ENCODE data around the gene GLIS1. TPM values are rescaled to one million over a fixed set of nuclear protein-coding genes. Genes with fewer than 3 reads are reported as not detected.

The GLIS1 gene
- total and polyA plus RNA-seq, 10 of the 15 experiments (the other 5 are each of a cell fraction or from before 2014, with no cell fraction given) = not detected

DNA sequence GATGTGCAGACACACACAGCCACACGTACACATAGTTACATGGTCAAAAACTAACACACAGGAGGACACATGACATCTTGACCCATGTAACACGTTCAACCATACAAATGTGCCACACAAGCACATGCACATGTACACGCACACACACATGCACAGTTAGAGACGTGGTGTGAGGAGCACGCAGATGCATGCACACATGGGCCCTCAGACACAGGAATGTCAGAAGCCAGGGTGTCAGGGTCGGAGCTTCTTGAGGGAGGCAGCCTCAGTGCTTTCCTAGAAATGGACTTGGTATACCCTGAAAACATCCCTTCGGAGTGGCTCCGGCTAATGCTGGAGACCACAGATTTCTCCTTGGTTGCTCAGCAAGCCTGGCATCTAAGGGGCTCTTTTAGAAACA is 165.4 kb downstream of the GLIS1 start (continued):
- TF ChIP-seq MTA3 (IDR thresholded peaks at IDR 0.05; ENCODE audit: borderline replicate concordance, low read length) (no peak), TCF7 (IDR thresholded peaks at IDR 0.05; ENCODE audit: borderline replicate concordance) (no peak), SRF (IDR thresholded peaks at IDR 0.05; ENCODE audit: low read depth in 2 of 2, low read length in 2 of 2) (no peak), STAT3 (IDR thresholded peaks at IDR 0.05; ENCODE audit: low read depth, low read length) (no peak), TARDBP (IDR thresholded peaks at IDR 0.05; ENCODE audit: borderline replicate concordance) (no peak), JUNB (IDR thresholded peaks at IDR 0.05) (no peak), ZNF384 (IDR thresholded peaks at IDR 0.05; ENCODE audit: borderline replicate concordance, low read depth, low read length) (no peak)
- TF ChIP-seq, protein P1, sequence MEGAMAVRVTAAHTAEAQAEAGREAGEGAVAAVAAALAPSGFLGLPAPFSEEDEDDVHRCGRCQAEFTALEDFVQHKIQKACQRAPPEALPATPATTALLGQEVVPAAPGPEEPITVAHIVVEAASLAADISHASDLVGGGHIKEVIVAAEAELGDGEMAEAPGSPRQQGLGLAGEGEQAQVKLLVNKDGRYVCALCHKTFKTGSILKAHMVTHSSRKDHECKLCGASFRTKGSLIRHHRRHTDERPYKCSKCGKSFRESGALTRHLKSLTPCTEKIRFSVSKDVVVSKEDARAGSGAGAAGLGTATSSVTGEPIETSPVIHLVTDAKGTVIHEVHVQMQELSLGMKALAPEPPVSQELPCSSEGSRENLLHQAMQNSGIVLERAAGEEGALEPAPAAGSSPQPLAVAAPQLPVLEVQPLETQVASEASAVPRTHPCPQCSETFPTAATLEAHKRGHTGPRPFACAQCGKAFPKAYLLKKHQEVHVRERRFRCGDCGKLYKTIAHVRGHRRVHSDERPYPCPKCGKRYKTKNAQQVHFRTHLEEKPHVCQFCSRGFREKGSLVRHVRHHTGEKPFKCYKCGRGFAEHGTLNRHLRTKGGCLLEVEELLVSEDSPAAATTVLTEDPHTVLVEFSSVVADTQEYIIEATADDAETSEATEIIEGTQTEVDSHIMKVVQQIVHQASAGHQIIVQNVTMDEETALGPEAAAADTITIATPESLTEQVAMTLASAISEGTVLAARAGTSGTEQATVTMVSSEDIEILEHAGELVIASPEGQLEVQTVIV (IDR thresholded peaks at IDR 0.05; ENCODE audit: borderline replicate concordance, partially characterized antibody) = no peak
- TF ChIP-seq, protein P2, sequence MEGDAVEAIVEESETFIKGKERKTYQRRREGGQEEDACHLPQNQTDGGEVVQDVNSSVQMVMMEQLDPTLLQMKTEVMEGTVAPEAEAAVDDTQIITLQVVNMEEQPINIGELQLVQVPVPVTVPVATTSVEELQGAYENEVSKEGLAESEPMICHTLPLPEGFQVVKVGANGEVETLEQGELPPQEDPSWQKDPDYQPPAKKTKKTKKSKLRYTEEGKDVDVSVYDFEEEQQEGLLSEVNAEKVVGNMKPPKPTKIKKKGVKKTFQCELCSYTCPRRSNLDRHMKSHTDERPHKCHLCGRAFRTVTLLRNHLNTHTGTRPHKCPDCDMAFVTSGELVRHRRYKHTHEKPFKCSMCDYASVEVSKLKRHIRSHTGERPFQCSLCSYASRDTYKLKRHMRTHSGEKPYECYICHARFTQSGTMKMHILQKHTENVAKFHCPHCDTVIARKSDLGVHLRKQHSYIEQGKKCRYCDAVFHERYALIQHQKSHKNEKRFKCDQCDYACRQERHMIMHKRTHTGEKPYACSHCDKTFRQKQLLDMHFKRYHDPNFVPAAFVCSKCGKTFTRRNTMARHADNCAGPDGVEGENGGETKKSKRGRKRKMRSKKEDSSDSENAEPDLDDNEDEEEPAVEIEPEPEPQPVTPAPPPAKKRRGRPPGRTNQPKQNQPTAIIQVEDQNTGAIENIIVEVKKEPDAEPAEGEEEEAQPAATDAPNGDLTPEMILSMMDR (IDR thresholded peaks at IDR 0.05 in 2 of 3, conservative IDR thresholded peaks at IDR 0.05 in 1 of 3; ENCODE audit: control insufficient read depth in 2 of 3, extremely low read depth in 1 of 3, insufficient read depth in 1 of 3, low read depth in 3 of 3, low read length in 3 of 3) = no peak

DNA sequence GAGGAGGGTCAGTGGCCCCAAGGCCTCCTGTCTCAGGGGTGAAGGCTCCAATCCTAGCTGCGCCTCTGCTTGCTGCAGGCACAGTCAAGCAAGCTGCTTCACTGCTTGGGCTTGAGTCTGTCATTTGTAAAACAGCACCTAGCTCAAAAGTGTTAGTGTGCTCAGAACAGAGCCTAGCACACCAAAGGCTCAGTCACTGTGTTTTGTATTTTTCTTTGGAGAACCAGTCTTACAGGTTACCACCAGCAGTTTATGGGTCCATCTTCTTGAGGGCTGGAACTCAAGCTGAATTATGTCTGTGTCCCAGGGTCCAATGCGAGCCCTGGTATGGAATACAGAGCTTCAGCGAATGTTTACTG is 166.2 kb downstream of the GLIS1 start:
- Histone ChIP-seq H3K4me2 (ENCODE audit: control insufficient read depth, insufficient read depth) (no peak overlapping the region), H3K4me3 (no peak overlapping the region), H3K79me2 (ENCODE audit: control insufficient read depth, insufficient read depth, low read length) (no peaks in the 10 kb centered on the region), H3K27me3 (replicated peaks in 1 of 2; ENCODE audit: control insufficient read depth in 2 of 2, insufficient read depth in 2 of 2, low read length in 1 of 2) (peaks cover 3% of the 10 kb centered on the region in 2 experiments), H3K9me3 (replicated peaks; ENCODE audit: control insufficient read depth, insufficient read depth, low read length) (no peaks in the 10 kb centered on the region), H3K9ac (ENCODE audit: control insufficient read depth, insufficient read depth, low read length) (no peak overlapping the region), H4K20me1 (ENCODE audit: control insufficient read depth, insufficient read depth) (no peaks in the 10 kb centered on the region), H3K36me3 (ENCODE audit: control insufficient read depth in 2 of 2, insufficient read depth in 2 of 2, low read length in 1 of 2) (no peaks in the 10 kb centered on the region), H2AFZ (ENCODE audit: control insufficient read depth, low read depth, low read length) (no peak overlapping the region), H3K27ac (ENCODE audit: control insufficient read depth, insufficient read depth) (no peak overlapping the region), H3K4me1 (ENCODE audit: control insufficient read depth, insufficient read depth, low read length) (no peaks in the 10 kb centered on the region)
- WGBS (ENCODE audit: insufficient coverage, insufficient replicate concordance, low lambda C conversion rate, missing lambda C conversion rate) = 15% methylated on average over 3 of the region's 3 CpGs
- ChIA-PET POLR2A (no interaction called here), RAD21 (ENCODE audit: unreplicated experiment) (no interaction called here), SMC1A (ENCODE audit: uncharacterized antibody, unreplicated experiment) (no interaction called here), CTCF (interaction anchor here (0.6 to 1.1 kb wide), 2 partner anchors 60 to 894 kb away, joined by 3 to 4 read pairs; no protein-coding TSS in a partner anchor)
- intact Hi-C loops (cut with micrococcal nuclease; ENCODE audit: unreplicated experiment) = no loop called here
- FAIRE-seq = no peak
- DNase-seq (ENCODE audit: low read depth, low spot score) = no peak
- BruUV-seq (replicated peaks) = no TSS peak
- in situ Hi-C loops (cut with MboI) = no loop called here
- no peak for ATAC-seq
- TF ChIP-seq SMC3 (IDR thresholded peaks at IDR 0.05; ENCODE audit: borderline replicate concordance, low read length) = no peak
- TF ChIP-seq, protein P3, sequence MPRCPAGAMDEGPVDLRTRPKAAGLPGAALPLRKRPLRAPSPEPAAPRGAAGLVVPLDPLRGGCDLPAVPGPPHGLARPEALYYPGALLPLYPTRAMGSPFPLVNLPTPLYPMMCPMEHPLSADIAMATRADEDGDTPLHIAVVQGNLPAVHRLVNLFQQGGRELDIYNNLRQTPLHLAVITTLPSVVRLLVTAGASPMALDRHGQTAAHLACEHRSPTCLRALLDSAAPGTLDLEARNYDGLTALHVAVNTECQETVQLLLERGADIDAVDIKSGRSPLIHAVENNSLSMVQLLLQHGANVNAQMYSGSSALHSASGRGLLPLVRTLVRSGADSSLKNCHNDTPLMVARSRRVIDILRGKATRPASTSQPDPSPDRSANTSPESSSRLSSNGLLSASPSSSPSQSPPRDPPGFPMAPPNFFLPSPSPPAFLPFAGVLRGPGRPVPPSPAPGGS (IDR thresholded peaks at IDR 0.05; ENCODE audit: borderline replicate concordance, insufficient read depth, low read depth, low read length, poor library complexity, severe bottlenecking) = no peak
- TF ChIP-seq, protein P4, sequence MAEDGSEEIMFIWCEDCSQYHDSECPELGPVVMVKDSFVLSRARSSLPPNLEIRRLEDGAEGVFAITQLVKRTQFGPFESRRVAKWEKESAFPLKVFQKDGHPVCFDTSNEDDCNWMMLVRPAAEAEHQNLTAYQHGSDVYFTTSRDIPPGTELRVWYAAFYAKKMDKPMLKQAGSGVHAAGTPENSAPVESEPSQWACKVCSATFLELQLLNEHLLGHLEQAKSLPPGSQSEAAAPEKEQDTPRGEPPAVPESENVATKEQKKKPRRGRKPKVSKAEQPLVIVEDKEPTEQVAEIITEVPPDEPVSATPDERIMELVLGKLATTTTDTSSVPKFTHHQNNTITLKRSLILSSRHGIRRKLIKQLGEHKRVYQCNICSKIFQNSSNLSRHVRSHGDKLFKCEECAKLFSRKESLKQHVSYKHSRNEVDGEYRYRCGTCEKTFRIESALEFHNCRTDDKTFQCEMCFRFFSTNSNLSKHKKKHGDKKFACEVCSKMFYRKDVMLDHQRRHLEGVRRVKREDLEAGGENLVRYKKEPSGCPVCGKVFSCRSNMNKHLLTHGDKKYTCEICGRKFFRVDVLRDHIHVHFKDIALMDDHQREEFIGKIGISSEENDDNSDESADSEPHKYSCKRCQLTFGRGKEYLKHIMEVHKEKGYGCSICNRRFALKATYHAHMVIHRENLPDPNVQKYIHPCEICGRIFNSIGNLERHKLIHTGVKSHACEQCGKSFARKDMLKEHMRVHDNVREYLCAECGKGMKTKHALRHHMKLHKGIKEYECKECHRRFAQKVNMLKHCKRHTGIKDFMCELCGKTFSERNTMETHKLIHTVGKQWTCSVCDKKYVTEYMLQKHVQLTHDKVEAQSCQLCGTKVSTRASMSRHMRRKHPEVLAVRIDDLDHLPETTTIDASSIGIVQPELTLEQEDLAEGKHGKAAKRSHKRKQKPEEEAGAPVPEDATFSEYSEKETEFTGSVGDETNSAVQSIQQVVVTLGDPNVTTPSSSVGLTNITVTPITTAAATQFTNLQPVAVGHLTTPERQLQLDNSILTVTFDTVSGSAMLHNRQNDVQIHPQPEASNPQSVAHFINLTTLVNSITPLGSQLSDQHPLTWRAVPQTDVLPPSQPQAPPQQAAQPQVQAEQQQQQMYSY (CRISPR knock-in tag; IDR thresholded peaks at IDR 0.05) = no peak
- no peak for TF ChIP-seq CBX3 (IDR thresholded peaks at IDR 0.05; ENCODE audit: borderline replicate concordance, low read depth)
- TF ChIP-seq NBN (IDR thresholded peaks at IDR 0.05) = no peak
- no peak for TF ChIP-seq GABPA (IDR thresholded peaks at IDR 0.05; ENCODE audit: low read depth)

Measured in GM12878 (cell line).